Stimulated activated naive CD8-positive, alpha-beta T cell treated with anti-CD3 and anti-CD28 coated beads, Interleukin-15, Interleukin-2, amounts not matched to agents 100 ng/mL and 50 ng/mL, for 24 hours (primary cell): ENCODE measurements around the gene IFT25.

Experiments
- H3K27ac Mint-ChIP-seq: one replicate; pipeline ENCODE4 v1.8.0; 2021; ENCODE audit warnings: mild to moderate bottlenecking, mixed read lengths
- H3K27me3 Mint-ChIP-seq: one replicate; pipeline ENCODE4 v1.8.0; 2021; ENCODE audit warnings: mixed read lengths
- H3K36me3 Mint-ChIP-seq: one replicate; pipeline ENCODE4 v1.8.0; 2021; ENCODE audit warnings: low read depth, mixed read lengths
- H3K4me1 Mint-ChIP-seq: one replicate; pipeline ENCODE4 v1.8.0; 2021; ENCODE audit warnings: low read depth, mixed read lengths
- H3K4me3 Mint-ChIP-seq: one replicate; pipeline ENCODE4 v1.8.0; 2021; ENCODE audit warnings: mild to moderate bottlenecking, mixed read lengths
- H3K9me3 Mint-ChIP-seq: one replicate; pipeline ENCODE4 v1.8.0; 2021; ENCODE audit warnings: mixed read lengths

IFT25 gene

GRCh38 chr1:53946252-53947171 lies 1.0 kb upstream of the IFT25 start, which contains the start of gene LRRC42:
Gene LRRC42, plus strand, starts transcription at chr1:53946350. Its CDS starts 5,650 bp downstream, at chr1:53952000.
- no peaks in the 10 kb centered on the region for H3K27me3 Mint-ChIP-seq
- peak within 1 kb of the TSS; percentile 93 for H3K27ac Mint-ChIP-seq
- peaks cover 17% of the 10 kb centered on the region for H3K36me3 Mint-ChIP-seq
- H3K4me3 Mint-ChIP-seq, result peak within 1 kb of the TSS; percentile 96
- H3K4me1 Mint-ChIP-seq, result peaks cover 53% of the 10 kb centered on the region
- no peaks in the 10 kb centered on the region for H3K9me3 Mint-ChIP-seq

DNA sequence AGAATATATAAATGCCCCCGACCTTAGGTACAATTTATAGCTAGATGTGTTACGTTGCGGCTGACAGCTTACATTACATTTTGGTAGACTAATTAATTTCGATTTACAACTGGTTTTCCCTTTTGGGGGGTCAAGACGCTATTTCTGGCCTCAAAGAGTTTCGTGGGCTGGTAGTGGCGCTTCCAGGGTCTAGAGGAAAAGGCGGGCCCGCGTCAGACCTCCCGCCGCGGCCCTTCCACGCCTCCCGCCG lies 391 bp downstream of the IFT25 start:
- Mint-ChIP-seq H3K36me3 (peaks cover 20% of the 10 kb centered on the region), H3K4me3 (peak overlapping the region; percentile 96), H3K27ac (peak overlapping the region; percentile 93), H3K4me1 (peaks cover 56% of the 10 kb centered on the region), H3K27me3 (no peaks in the 10 kb centered on the region), H3K9me3 (no peaks in the 10 kb centered on the region)

- Mint-ChIP-seq H3K4me3 (peak overlapping the region; percentile 96), H3K36me3 (peaks cover 22% of the 10 kb centered on the region), H3K27ac (peak overlapping the region; percentile 93), H3K27me3 (no peaks in the 10 kb centered on the region), H3K9me3 (no peaks in the 10 kb centered on the region), H3K4me1 (peaks cover 60% of the 10 kb centered on the region)
Measured at GRCh38 chr1:53944469-53945182, 873 bp downstream of the IFT25 start.

- Mint-ChIP-seq H3K27me3 (no peaks in the 10 kb centered on the region), H3K36me3 (peaks cover 30% of the 10 kb centered on the region), H3K4me3 (peak overlapping the region; percentile 96), H3K27ac (no peak overlapping the region), H3K4me1 (peaks cover 57% of the 10 kb centered on the region), H3K9me3 (no peaks in the 10 kb centered on the region)
Measured at GRCh38 chr1:53943490-53944043, 1.9 kb downstream of the IFT25 start.

GRCh38 chr1:53943090-53943489 lies 2.4 kb downstream of the IFT25 start:
- H3K36me3 Mint-ChIP-seq, result peaks cover 34% of the 10 kb centered on the region
- H3K27ac Mint-ChIP-seq, result no peak overlapping the region
- H3K9me3 Mint-ChIP-seq, result no peaks in the 10 kb centered on the region
- no peaks in the 10 kb centered on the region for H3K27me3 Mint-ChIP-seq
- peaks cover 58% of the 10 kb centered on the region for H3K4me1 Mint-ChIP-seq
- H3K4me3 Mint-ChIP-seq, result peak overlapping the region; percentile 45

GRCh38 chr1:53942127-53942957 lies 3.2 kb downstream of the IFT25 start:
- H3K4me1 Mint-ChIP-seq, result peaks cover 51% of the 10 kb centered on the region

GRCh38 chr1:53938136-53938830 lies 7.2 kb downstream of the IFT25 start:
- Mint-ChIP-seq H3K9me3 (peaks cover 2% of the 10 kb centered on the region), H3K27me3 (no peaks in the 10 kb centered on the region), H3K4me1 (peaks cover 25% of the 10 kb centered on the region), H3K36me3 (peaks cover 59% of the 10 kb centered on the region), H3K4me3 (no peak overlapping the region), H3K27ac (no peak overlapping the region)

More at GRCh38 chr1:53942127-53942957, 3.2 kb downstream of the IFT25 start:
- Mint-ChIP-seq H3K4me3 (no peak overlapping the region), H3K36me3 (peaks cover 42% of the 10 kb centered on the region), H3K9me3 (no peaks in the 10 kb centered on the region), H3K27me3 (no peaks in the 10 kb centered on the region), H3K27ac (no peak overlapping the region)

- Mint-ChIP-seq H3K4me3 (no peak overlapping the region), H3K36me3 (peaks cover 65% of the 10 kb centered on the region), H3K9me3 (peaks cover 3% of the 10 kb centered on the region), H3K27ac (no peak overlapping the region), H3K27me3 (no peaks in the 10 kb centered on the region), H3K4me1 (peaks cover 11% of the 10 kb centered on the region)
Measured at GRCh38 chr1:53936430-53936829, 9.1 kb downstream of the IFT25 start.

DNA sequence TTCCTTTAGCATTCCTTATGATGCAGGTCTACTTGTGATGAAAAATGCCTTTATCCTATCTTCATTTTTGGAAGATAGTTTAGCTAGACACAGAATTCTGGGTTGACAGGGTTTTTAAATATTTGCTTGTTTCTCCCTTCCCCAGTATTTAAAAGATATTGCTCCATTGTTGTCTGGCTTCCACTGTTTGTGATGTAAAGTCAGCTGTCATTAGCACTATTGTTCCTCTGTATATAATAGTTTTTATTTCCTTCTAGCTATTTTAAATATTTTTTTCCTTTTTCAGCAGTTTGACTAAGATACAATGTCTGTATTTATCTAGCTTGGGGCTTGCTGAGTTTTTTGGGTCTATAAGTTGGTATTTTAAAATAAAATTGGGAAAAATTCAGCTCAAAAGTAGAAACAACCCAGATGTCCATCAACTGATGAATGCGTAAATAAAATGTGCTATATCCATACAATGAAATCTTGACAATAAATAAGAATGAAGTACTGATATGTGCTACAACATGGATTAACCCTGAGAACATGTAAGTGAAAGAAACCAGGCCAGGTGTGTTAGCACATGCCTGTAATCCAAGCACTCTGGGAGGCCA lies 11.2 kb downstream of the IFT25 start:
- no peak overlapping the region for H3K27ac Mint-ChIP-seq
- peaks cover 65% of the 10 kb centered on the region for H3K36me3 Mint-ChIP-seq
- no peak overlapping the region for H3K4me3 Mint-ChIP-seq
- H3K9me3 Mint-ChIP-seq, result peaks cover 3% of the 10 kb centered on the region
- peaks cover 4% of the 10 kb centered on the region for H3K4me1 Mint-ChIP-seq
- no peaks in the 10 kb centered on the region for H3K27me3 Mint-ChIP-seq

DNA sequence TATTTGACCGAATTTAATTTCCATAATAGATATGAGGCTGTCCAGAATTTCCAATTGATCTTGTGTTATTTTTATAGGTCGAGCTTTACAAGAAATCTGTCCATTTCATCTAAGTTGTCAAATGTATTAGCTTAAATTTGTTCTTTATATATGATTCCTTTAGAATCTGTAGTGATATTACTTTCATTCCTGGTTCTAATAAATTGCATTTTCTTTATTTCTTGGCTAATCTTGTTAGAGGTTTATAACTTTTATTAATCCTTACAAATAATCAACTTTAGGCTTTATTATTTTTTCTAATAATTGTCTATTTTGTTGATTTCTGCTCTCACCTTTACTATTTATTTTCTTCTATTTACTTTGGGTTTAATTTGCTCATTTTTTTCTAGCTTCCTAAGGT lies 14.0 kb downstream of the IFT25 start:
- Mint-ChIP-seq H3K9me3 (peaks cover 3% of the 10 kb centered on the region), H3K27me3 (no peaks in the 10 kb centered on the region), H3K4me1 (no peaks in the 10 kb centered on the region), H3K4me3 (no peak overlapping the region), H3K36me3 (peaks cover 61% of the 10 kb centered on the region), H3K27ac (no peak overlapping the region)

- Mint-ChIP-seq H3K36me3 (peaks cover 61% of the 10 kb centered on the region), H3K4me1 (no peaks in the 10 kb centered on the region), H3K27me3 (no peaks in the 10 kb centered on the region), H3K27ac (no peak overlapping the region), H3K9me3 (peaks cover 3% of the 10 kb centered on the region), H3K4me3 (no peak overlapping the region)
Measured at GRCh38 chr1:53930932-53931331, 14.6 kb downstream of the IFT25 start.

DNA sequence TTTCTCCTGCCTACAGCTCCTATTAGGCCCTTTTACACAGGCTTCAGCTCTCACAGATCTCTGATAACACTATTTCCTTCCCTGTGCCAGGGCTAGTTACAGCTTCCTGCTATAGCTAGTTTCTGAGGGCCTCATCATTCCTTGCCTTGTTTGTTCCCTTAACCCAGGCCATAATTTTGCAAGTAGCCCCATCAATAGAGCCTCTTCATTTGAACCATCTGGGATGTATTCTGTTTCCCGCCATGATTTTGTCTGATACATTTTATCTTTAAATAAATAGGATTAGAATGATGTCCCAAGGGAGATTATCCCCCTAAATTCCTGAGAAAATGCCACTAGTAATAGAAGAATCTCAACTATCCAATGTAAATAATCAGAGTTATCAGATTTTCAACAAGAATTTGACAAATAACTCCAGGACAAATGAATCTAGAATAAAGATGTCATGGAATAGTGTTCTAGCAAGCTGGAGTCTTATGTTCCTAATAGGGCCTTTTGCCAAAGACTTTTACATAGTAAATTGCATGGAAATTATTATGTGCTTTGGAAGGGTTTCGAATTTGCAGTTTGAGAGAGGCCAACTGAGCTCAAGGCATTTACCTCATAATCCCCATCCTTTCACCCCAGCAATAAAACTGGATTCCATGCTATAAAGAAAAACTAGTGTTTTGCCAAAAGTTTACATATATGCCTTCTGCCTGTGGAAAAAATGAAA lies 16.1 kb downstream of the IFT25 start:
- peaks cover 56% of the 10 kb centered on the region for H3K36me3 Mint-ChIP-seq
- no peak overlapping the region for H3K4me3 Mint-ChIP-seq
- no peaks in the 10 kb centered on the region for H3K4me1 Mint-ChIP-seq
- peaks cover 3% of the 10 kb centered on the region for H3K9me3 Mint-ChIP-seq
- no peaks in the 10 kb centered on the region for H3K27me3 Mint-ChIP-seq
- H3K27ac Mint-ChIP-seq, result no peak overlapping the region

- Mint-ChIP-seq H3K4me3 (no peak overlapping the region), H3K9me3 (no peaks in the 10 kb centered on the region), H3K27me3 (no peaks in the 10 kb centered on the region), H3K36me3 (peaks cover 59% of the 10 kb centered on the region), H3K4me1 (no peaks in the 10 kb centered on the region), H3K27ac (no peak overlapping the region)
Measured at GRCh38 chr1:53927376-53927881, 18.1 kb downstream of the IFT25 start.
